ENCODE data around the gene LRP8. TPM values are rescaled to one million over a fixed set of nuclear protein-coding genes. Genes with fewer than 3 reads are reported as not detected.
A peak's percentile ranks its signal among the peaks of the same experiment; 100 is the strongest.

The LRP8 gene
- total and polyA plus RNA-seq, 2 of the 13 experiments (the other 11 are each of a cell fraction or from before 2014, with no cell fraction given) = 17.3 to 17.4 TPM

DNA sequence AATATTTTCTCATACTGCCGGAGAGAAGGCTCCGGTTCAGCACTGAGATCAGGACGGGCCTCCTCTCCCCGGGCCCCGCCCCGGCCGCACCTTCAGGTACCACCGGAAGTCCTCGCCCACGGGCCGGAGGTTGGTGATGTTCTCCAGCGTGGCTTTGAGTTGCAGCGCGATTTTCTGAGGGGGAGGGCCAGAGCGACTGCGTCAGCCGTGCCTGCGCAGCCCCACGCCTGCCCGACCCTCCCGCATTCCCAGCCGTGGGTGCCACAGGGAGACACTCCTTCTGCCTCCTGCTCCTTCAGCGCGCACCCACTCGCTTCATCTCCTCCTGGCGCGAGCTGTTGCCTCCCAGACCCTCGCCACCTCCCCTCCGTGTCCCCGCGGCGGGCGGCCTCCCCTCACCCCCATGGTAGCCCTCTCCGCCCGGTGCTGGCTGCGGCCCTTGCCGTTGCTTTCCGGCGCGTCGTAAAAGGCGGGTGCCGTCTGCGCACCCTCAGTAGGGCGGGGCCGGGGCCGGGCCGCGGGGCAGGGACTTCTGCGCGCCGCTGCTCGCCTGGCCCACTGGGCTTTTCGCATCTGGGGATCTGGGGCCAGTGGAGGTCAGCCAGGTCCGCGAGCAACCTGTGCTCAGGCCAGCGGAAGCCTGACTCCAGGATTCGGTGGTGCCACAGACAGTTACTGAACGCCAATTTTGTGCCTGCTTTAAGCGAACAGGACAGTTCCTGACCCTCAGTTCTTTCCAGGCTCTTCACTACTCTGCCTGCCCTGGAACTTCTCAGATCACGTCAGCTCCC, 107.5 kb downstream of the LRP8 start, which contains the start of gene CZIB (continued):
- TF ChIP-seq MLLT10 (CRISPR knock-in tag; IDR thresholded peaks at IDR 0.05) = no peak
- TF ChIP-seq, protein P1, sequence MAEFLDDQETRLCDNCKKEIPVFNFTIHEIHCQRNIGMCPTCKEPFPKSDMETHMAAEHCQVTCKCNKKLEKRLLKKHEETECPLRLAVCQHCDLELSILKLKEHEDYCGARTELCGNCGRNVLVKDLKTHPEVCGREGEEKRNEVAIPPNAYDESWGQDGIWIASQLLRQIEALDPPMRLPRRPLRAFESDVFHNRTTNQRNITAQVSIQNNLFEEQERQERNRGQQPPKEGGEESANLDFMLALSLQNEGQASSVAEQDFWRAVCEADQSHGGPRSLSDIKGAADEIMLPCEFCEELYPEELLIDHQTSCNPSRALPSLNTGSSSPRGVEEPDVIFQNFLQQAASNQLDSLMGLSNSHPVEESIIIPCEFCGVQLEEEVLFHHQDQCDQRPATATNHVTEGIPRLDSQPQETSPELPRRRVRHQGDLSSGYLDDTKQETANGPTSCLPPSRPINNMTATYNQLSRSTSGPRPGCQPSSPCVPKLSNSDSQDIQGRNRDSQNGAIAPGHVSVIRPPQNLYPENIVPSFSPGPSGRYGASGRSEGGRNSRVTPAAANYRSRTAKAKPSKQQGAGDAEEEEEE (CRISPR knock-in tag; IDR thresholded peaks at IDR 0.05; ENCODE audit: borderline replicate concordance) = no peak
- TF ChIP-seq, protein P2, sequence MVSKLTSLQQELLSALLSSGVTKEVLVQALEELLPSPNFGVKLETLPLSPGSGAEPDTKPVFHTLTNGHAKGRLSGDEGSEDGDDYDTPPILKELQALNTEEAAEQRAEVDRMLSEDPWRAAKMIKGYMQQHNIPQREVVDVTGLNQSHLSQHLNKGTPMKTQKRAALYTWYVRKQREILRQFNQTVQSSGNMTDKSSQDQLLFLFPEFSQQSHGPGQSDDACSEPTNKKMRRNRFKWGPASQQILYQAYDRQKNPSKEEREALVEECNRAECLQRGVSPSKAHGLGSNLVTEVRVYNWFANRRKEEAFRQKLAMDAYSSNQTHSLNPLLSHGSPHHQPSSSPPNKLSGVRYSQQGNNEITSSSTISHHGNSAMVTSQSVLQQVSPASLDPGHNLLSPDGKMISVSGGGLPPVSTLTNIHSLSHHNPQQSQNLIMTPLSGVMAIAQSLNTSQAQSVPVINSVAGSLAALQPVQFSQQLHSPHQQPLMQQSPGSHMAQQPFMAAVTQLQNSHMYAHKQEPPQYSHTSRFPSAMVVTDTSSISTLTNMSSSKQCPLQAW (CRISPR knock-in tag; IDR thresholded peaks at IDR 0.05) = peak; percentile 86; the same call in 1 of the 2 replicates
- peak; percentile 84 for TF ChIP-seq SAFB2 (CRISPR knock-in tag; IDR thresholded peaks at IDR 0.05; ENCODE audit: borderline replicate concordance, low read depth)
- TF ChIP-seq, protein P3, sequence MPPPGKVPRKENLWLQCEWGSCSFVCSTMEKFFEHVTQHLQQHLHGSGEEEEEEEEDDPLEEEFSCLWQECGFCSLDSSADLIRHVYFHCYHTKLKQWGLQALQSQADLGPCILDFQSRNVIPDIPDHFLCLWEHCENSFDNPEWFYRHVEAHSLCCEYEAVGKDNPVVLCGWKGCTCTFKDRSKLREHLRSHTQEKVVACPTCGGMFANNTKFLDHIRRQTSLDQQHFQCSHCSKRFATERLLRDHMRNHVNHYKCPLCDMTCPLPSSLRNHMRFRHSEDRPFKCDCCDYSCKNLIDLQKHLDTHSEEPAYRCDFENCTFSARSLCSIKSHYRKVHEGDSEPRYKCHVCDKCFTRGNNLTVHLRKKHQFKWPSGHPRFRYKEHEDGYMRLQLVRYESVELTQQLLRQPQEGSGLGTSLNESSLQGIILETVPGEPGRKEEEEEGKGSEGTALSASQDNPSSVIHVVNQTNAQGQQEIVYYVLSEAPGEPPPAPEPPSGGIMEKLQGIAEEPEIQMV (CRISPR knock-in tag; IDR thresholded peaks at IDR 0.05; ENCODE audit: low read depth) = peak; percentile 97
- no peak for TF ChIP-seq ZNF383 (CRISPR knock-in tag; IDR thresholded peaks at IDR 0.05; ENCODE audit: borderline replicate concordance)
- TF ChIP-seq SNAPC2 (CRISPR knock-in tag; IDR thresholded peaks at IDR 0.05) = peak; percentile 83
- TF ChIP-seq ZEB1 (IDR thresholded peaks at IDR 0.05; ENCODE audit: insufficient replicate concordance, low read depth) = peak; percentile 66
- TF ChIP-seq ZIK1 (CRISPR knock-in tag; IDR thresholded peaks at IDR 0.05; ENCODE audit: borderline replicate concordance, low read depth) = peak; percentile 90; the same call in 1 of the 2 replicates
- TF ChIP-seq, protein P4, sequence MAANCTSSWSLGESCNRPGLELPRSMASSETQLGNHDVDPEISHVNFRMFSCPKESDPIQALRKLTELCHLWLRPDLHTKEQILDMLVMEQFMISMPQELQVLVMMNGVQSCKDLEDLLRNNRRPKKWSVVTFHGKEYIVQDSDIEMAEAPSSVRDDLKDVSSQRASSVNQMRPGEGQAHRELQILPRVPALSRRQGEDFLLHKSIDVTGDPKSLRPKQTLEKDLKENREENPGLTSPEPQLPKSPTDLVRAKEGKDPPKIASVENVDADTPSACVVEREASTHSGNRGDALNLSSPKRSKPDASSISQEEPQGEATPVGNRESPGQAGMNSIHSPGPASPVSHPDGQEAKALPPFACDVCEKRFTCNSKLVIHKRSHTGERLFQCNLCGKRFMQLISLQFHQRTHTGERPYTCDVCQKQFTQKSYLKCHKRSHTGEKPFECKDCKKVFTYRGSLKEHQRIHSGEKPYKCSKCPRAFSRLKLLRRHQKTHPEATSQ (CRISPR knock-in tag; IDR thresholded peaks at IDR 0.05; ENCODE audit: borderline replicate concordance) = peak; percentile 78; the same call in 1 of the 2 replicates
- 0 out of 2 replicates have a peak, but pooled peaks have one; percentile 66 for TF ChIP-seq ZFP1 (CRISPR knock-in tag; IDR thresholded peaks at IDR 0.05)
- TF ChIP-seq, protein P5, sequence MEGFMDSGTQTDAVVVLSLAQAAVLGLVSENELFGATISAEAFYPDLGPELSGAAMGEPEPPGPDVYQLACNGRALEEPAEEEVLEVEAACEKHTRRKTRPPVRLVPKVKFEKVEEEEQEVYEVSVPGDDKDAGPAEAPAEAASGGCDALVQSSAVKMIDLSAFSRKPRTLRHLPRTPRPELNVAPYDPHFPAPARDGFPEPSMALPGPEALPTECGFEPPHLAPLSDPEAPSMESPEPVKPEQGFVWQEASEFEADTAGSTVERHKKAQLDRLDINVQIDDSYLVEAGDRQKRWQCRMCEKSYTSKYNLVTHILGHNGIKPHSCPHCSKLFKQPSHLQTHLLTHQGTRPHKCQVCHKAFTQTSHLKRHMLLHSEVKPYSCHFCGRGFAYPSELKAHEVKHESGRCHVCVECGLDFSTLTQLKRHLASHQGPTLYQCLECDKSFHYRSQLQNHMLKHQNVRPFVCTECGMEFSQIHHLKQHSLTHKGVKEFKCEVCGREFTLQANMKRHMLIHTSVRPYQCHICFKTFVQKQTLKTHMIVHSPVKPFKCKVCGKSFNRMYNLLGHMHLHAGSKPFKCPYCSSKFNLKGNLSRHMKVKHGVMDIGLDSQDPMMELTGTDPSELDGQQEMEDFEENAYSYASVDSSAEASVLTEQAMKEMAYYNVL (CRISPR knock-in tag; IDR thresholded peaks at IDR 0.05; ENCODE audit: borderline replicate concordance) = peak; percentile 91; the same call in 1 of the 2 replicates
- TF ChIP-seq ZNF546 (CRISPR knock-in tag; conservative IDR thresholded peaks at IDR 0.05) = peak; percentile 97
- TF ChIP-seq ZSCAN30 (CRISPR knock-in tag; IDR thresholded peaks at IDR 0.05) = no peak; the same call in 1 of the 2 replicates
- no peak for TF ChIP-seq ZNF75D (CRISPR knock-in tag; IDR thresholded peaks at IDR 0.05; ENCODE audit: borderline replicate concordance)
